ENCODE data around the gene MYOT.

The MYOT gene, protein sequence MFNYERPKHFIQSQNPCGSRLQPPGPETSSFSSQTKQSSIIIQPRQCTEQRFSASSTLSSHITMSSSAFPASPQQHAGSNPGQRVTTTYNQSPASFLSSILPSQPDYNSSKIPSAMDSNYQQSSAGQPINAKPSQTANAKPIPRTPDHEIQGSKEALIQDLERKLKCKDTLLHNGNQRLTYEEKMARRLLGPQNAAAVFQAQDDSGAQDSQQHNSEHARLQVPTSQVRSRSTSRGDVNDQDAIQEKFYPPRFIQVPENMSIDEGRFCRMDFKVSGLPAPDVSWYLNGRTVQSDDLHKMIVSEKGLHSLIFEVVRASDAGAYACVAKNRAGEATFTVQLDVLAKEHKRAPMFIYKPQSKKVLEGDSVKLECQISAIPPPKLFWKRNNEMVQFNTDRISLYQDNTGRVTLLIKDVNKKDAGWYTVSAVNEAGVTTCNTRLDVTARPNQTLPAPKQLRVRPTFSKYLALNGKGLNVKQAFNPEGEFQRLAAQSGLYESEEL

DNA sequence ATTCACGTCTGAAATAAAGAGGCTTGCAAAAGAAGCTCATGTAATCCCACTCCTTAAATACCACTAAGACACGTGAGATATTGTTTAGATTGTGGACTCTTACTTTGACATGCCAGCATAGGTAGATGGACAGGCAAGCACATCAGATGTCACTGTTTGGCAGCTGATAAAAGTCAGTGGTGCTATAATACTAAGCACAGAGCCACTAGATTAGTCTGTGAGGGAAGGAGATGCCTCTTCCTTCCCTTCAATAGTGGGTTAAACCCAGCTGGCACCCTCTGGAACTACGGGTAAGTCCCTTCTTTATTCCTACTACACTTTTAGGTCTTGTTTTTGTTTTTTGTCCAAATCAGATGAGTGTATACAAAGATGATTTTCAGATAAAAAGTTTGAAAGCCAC, at the start of gene MYOT:
Gene MYOT, plus strand, starts transcription at position 197 of the 400 bp plus-strand sequence. CDS start 2,792 bp downstream, outside the sequence.
- Mint-ChIP-seq H3K4me3 (no peak within 1 kb of the TSS), H3K9me3 (no peaks in the 10 kb centered on the region), H3K4me1 (ENCODE audit: low read depth) (peaks cover 13% of the 10 kb centered on the region), H3K27me3 (no peaks in the 10 kb centered on the region), H3K36me3 (ENCODE audit: low read depth) (no peaks in the 10 kb centered on the region), H3K27ac (no peak within 1 kb of the TSS)
- intact Hi-C loops (cut with micrococcal nuclease) = no loop called here

DNA sequence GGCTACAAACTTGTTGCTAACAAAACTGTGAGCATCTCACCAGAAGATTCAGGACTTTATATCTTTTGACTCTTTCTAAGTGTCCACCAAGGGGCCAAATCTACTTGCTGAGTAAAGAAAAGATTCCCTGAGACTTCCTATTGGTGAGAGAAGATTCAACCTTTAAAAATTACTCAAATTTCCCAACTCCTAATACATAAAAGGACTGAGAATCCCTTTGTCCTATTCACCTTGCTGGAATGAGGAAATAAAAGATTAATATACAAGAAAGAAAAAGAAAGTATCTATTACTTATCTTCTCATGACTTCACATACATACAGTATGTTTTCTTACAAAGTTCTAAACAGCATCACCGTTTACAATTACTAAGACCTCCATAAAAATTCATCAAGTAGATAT, 47.9 kb upstream of the MYOT start:
- H3K9me3 Mint-ChIP-seq = no peaks in the 10 kb centered on the region
- intact Hi-C loops (cut with micrococcal nuclease) = no loop called here
- H3K27ac Mint-ChIP-seq = no peak overlapping the region

DNA sequence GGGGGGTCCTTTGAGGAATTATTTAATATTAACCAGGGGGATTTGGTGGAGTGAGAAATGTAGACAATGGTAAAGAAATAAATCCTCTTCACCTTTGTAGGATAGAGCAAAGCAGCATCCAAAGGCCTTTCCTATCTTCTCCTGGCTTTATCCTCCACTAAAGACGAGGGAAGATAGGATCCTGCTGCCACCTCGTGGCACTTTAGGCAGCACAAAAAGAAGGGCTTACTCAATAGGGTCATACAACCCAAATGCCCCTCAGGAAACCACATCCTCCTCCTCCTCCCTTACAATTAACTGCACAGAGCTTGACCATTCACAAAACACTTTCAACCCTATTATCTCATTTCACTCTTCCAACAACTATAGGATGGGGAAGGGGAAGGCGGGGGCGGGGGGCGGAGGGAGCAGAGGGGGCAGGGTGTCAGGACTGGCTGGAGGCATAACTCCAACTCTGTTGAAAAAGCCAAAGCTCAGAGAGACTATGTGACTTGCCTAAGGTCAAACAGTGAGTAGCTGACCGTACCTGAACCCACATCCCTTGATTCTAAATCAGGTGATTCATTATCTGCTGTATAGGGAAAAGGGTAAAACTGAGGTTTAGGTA, 45.4 kb upstream of the MYOT start:
- peaks cover 17% of the 10 kb centered on the region for H3K9me3 Mint-ChIP-seq
- H3K4me3 Mint-ChIP-seq = no peak overlapping the region
- intact Hi-C loops (cut with micrococcal nuclease) = no loop called here
- peaks cover 10% of the 10 kb centered on the region for H3K36me3 Mint-ChIP-seq (ENCODE audit: low read depth)
- H3K27me3 Mint-ChIP-seq = no peaks in the 10 kb centered on the region
- H3K27ac Mint-ChIP-seq = no peak overlapping the region
- peaks cover 5% of the 10 kb centered on the region for H3K4me1 Mint-ChIP-seq (ENCODE audit: low read depth)

More for the DNA sequence above, 47.9 kb upstream of the MYOT start:
- Mint-ChIP-seq H3K4me1 (ENCODE audit: low read depth) (peaks cover 5% of the 10 kb centered on the region), H3K36me3 (ENCODE audit: low read depth) (no peaks in the 10 kb centered on the region), H3K4me3 (no peak overlapping the region), H3K27me3 (no peaks in the 10 kb centered on the region)

DNA sequence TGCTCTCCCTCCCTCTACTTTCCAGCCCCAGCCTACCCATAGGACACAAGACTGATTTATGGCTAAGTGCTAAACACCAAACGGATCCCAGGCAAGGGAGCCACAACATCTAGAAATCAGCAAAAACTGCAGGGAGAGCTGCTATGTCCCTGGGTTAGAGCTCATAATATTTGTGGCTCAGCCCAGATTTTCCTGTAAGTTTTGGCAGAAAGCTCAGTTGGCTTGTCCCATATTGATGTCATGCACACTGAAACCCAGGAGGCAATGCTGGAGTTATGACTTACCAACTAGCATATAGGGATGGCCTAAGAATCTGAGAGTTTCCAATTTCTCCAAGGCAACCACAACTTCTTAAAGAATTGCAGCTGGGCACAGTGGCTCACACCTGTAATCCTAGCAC, 44.7 kb upstream of the MYOT start:
- H3K9me3 Mint-ChIP-seq = peaks cover 17% of the 10 kb centered on the region
- H3K27me3 Mint-ChIP-seq = no peaks in the 10 kb centered on the region
- peaks cover 5% of the 10 kb centered on the region for H3K4me1 Mint-ChIP-seq (ENCODE audit: low read depth)
- no peak overlapping the region for H3K4me3 Mint-ChIP-seq
- H3K36me3 Mint-ChIP-seq (ENCODE audit: low read depth) = peaks cover 10% of the 10 kb centered on the region
- intact Hi-C loops (cut with micrococcal nuclease) = no loop called here
- H3K27ac Mint-ChIP-seq = no peak overlapping the region

DNA sequence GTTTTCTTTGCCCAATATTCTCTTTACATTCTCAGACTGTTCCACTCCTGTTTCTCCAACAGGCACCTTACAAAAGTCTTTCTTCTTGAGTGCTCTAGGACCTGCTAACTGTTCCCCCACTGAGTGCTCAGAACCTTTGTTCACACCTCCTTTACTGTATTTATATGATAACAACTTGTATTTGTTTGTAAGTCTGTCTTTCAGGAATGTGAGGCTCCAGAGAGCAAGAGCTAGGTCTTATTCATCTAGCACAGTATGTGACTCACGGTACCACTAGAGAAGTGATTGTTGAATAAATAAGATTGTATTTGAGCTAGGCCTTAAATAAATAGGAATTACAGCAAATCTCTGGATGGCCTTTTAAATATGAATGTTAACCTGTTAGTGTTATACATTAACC, 42.5 kb upstream of the MYOT start:
- Mint-ChIP-seq H3K27ac (no peak overlapping the region), H3K4me3 (no peak overlapping the region), H3K36me3 (ENCODE audit: low read depth) (peaks cover 10% of the 10 kb centered on the region), H3K9me3 (peaks cover 17% of the 10 kb centered on the region), H3K27me3 (no peaks in the 10 kb centered on the region), H3K4me1 (ENCODE audit: low read depth) (peaks cover 11% of the 10 kb centered on the region)
- intact Hi-C loops (cut with micrococcal nuclease) = no loop called here

DNA sequence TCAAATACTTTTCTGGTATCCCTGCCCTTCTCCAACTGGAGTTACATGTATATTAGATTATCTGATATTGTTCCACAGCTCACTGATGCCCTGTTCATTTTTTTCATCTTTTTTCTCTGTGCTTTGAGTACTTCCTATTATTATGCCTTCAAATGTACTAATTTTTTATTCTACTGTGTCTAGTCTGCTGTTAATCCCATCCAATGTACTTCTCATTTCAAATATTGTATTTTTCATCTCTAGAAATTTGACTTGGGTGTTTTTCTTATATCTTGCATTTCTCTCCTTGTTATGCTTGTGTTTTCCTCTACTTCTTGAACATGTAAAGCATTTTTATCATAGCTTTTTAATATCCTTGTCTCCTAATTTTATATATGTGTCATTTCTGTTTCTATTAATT, 41.6 kb upstream of the MYOT start:
- Mint-ChIP-seq H3K4me1 (ENCODE audit: low read depth) (peaks cover 11% of the 10 kb centered on the region), H3K9me3 (peaks cover 17% of the 10 kb centered on the region), H3K27ac (no peak overlapping the region), H3K36me3 (ENCODE audit: low read depth) (peaks cover 10% of the 10 kb centered on the region), H3K27me3 (no peaks in the 10 kb centered on the region), H3K4me3 (no peak overlapping the region)
- intact Hi-C loops (cut with micrococcal nuclease) = no loop called here

DNA sequence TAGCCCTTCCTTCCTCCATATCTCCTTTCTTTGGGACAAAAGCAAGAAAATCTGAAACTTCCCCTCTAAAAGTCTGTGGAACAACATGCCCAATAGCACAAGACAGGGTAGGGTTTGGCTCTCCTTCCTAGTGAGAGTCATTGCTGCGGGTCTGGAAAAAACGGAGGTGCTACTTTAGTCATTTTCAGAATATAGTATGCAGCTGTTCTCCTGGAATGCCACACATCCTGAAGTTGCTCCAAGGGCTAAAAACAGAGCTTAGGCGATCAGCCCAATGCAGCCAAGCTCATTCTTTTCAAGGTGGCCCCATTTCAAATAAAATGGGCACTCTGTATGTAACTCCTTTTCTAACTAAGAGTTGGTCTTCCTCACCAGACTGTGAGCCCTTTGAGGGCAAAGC, 39.5 kb upstream of the MYOT start:
- Mint-ChIP-seq H3K4me1 (ENCODE audit: low read depth) (peaks cover 6% of the 10 kb centered on the region), H3K4me3 (no peak overlapping the region), H3K27me3 (no peaks in the 10 kb centered on the region), H3K36me3 (ENCODE audit: low read depth) (peaks cover 10% of the 10 kb centered on the region), H3K9me3 (peaks cover 17% of the 10 kb centered on the region), H3K27ac (no peak overlapping the region)
- intact Hi-C loops (cut with micrococcal nuclease) = no loop called here

DNA sequence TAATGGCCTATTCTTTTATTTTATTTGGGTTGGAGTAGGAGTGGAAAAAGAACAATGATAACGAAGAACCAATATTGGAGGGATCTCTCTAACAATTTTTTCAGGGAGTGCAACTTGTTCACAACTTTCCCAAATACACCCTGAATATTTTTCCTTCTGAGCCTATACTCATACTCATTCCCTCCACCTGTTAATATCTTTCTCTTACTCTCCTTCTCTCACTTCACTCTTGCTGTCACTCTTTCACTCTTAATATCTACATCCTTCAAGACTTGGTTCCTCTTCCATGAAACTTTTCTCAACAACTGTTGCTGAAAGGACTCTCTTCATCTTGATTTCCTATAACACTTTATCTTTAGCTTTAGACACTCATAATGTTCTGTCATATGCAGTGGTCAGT, 39.0 kb upstream of the MYOT start:
- peaks cover 17% of the 10 kb centered on the region for H3K9me3 Mint-ChIP-seq
- intact Hi-C loops (cut with micrococcal nuclease) = no loop called here
- H3K27me3 Mint-ChIP-seq = no peaks in the 10 kb centered on the region
- no peak overlapping the region for H3K4me3 Mint-ChIP-seq
- H3K36me3 Mint-ChIP-seq (ENCODE audit: low read depth) = peaks cover 10% of the 10 kb centered on the region
- no peak overlapping the region for H3K27ac Mint-ChIP-seq
- H3K4me1 Mint-ChIP-seq (ENCODE audit: low read depth) = peaks cover 6% of the 10 kb centered on the region

DNA sequence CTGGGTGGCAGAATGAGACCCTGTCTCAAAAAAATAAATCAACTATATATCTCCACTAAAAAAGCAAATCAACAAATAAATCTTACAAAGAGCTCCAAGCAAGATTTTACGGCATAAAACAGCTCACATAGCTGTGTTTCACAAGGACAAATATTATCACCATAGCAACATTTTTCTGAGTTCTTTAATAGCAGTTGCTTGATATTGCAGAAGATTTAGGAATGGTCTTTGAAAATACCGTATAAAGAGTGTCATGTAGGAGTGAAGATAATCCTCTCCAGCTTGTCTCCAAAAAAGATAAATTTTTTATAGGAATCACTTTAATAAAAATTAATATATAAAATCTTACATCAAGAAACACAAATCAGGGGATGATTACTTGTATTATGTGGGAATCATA, 36.6 kb upstream of the MYOT start:
- Mint-ChIP-seq H3K27me3 (no peaks in the 10 kb centered on the region), H3K4me3 (no peak overlapping the region), H3K4me1 (ENCODE audit: low read depth) (peaks cover 12% of the 10 kb centered on the region), H3K27ac (no peak overlapping the region), H3K36me3 (ENCODE audit: low read depth) (peaks cover 8% of the 10 kb centered on the region), H3K9me3 (peaks cover 7% of the 10 kb centered on the region)
- intact Hi-C loops (cut with micrococcal nuclease) = no loop called here

DNA sequence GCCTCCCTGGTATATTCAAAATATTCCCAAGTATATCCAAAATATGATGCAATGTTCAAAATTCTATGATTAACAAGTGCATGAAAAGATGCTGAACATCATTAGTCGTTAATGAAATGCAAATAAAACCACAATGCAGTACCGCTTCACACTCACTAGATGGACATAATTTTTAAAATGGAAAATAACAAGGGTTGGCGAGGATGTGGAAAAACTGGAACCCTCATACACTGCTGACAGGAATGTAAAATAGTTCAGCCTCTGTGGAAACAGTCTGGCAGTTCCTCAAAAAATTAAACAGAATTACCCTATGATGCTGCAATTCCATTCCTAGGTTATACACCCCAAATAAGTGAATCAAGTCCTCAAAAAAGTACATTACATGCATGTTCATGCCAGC, 36.1 kb upstream of the MYOT start:
- Mint-ChIP-seq H3K4me1 (ENCODE audit: low read depth) (peaks cover 12% of the 10 kb centered on the region), H3K27ac (no peak overlapping the region), H3K4me3 (no peak overlapping the region), H3K36me3 (ENCODE audit: low read depth) (peaks cover 6% of the 10 kb centered on the region), H3K9me3 (peaks cover 2% of the 10 kb centered on the region), H3K27me3 (no peaks in the 10 kb centered on the region)
- intact Hi-C loops (cut with micrococcal nuclease) = no loop called here

DNA sequence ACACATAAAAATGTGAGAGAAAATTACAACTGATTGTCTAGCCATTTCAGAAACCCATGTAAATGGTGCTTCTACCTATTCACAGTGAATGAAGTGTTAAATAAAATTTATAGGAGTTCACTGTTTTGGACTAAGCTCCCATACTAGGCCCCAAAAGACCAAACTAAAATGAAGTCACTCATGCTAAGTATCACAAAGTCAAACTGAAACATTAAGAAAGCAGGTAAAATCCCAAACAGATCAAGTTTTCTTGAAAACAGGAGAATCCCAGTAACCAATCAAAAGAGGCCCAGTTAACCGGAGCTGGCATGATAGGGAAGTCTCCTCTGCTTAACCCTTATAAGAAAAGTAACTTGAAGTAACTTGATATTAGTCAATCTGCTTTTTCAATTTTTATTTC, 35.2 kb upstream of the MYOT start:
- Mint-ChIP-seq H3K4me1 (ENCODE audit: low read depth) (peaks cover 12% of the 10 kb centered on the region), H3K4me3 (no peak overlapping the region), H3K9me3 (no peaks in the 10 kb centered on the region), H3K36me3 (ENCODE audit: low read depth) (peaks cover 6% of the 10 kb centered on the region), H3K27me3 (no peaks in the 10 kb centered on the region), H3K27ac (no peak overlapping the region)
- intact Hi-C loops (cut with micrococcal nuclease) = no loop called here

DNA sequence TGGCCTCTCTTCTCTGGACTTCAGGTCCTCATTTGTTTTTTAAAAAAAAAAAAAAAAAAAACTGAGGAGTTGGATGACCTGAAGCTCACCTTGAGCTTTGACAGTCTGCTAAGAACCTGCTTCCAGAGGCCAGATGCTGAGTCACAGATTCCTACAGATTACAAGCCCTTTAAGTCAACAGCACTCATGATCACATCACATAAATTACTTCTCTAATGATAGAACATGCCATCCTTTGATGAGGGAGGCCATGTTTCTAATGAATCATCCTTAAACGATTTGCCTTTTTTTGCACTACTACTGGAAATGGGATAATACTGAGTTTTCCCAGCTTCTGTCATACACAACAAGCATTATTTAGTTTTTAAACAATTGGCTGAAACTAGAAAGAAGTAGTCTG, 34.2 kb upstream of the MYOT start:
- no peak overlapping the region for H3K27ac Mint-ChIP-seq
- no peaks in the 10 kb centered on the region for H3K9me3 Mint-ChIP-seq
- H3K4me1 Mint-ChIP-seq (ENCODE audit: low read depth) = peaks cover 12% of the 10 kb centered on the region
- no peak overlapping the region for H3K4me3 Mint-ChIP-seq
- H3K27me3 Mint-ChIP-seq = no peaks in the 10 kb centered on the region
- peaks cover 6% of the 10 kb centered on the region for H3K36me3 Mint-ChIP-seq (ENCODE audit: low read depth)
- intact Hi-C loops (cut with micrococcal nuclease) = no loop called here

DNA sequence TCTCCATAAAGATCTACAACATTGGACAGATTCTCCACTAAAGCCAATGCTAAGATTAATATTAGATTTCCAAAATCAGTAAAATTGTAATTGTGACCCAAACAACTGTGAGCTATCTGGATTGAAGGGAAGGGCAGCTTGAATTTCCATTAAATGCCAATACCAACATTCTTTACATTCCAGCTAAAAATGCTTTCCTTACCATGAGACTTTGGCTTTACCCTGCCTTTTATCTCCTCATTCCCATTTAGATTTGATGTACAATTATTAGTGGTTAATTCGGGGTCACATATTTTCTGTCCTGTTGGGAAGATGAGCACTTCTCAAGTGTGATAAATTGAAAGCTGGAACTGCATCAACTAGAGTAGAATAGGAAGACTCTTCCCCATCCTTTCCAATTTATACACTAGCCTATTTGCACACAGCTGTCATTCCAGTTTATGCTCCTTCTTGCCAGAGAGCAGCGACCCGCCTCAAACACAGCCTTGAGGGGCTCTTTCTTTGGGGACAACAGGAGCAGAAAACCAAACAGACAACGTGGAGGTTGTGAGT, 33.1 kb upstream of the MYOT start:
- Mint-ChIP-seq H3K36me3 (ENCODE audit: low read depth) (peaks cover 6% of the 10 kb centered on the region), H3K27me3 (no peaks in the 10 kb centered on the region), H3K4me1 (ENCODE audit: low read depth) (peaks cover 11% of the 10 kb centered on the region), H3K27ac (no peak overlapping the region), H3K4me3 (no peak overlapping the region), H3K9me3 (no peaks in the 10 kb centered on the region)
- intact Hi-C loops (cut with micrococcal nuclease) = no loop called here

DNA sequence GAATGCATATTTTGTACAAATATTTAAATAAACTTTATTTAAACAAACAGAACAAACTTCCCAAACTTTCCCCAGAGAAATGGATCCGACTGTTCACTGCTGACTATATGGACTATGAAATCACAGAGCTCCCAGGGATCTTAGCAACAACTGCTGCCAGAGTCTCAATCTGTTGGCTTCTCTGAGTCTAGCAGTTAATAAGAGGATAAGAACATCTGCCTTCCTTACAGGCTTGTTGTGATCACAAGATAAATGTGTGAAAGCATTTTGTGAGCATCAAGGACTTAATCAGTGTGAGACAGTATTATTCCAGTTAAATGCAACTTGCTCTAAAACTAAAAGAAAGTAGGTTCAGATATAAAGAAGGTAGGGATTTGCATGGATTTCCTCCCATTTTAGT, 31.4 kb upstream of the MYOT start:
- no peaks in the 10 kb centered on the region for H3K9me3 Mint-ChIP-seq
- no peaks in the 10 kb centered on the region for H3K27me3 Mint-ChIP-seq
- peaks cover 11% of the 10 kb centered on the region for H3K4me1 Mint-ChIP-seq (ENCODE audit: low read depth)
- H3K4me3 Mint-ChIP-seq = no peak overlapping the region
- intact Hi-C loops (cut with micrococcal nuclease) = no loop called here
- H3K36me3 Mint-ChIP-seq (ENCODE audit: low read depth) = peaks cover 6% of the 10 kb centered on the region
- no peak overlapping the region for H3K27ac Mint-ChIP-seq

Data from dendritic cell treated with granulocyte-macrophage colony-stimulating factor and Interleukin-4, amounts not matched to agents 40 ng/mL and 50 ng/mL, for 4 days (primary cell).